Upper lobe of left lung (tissue), 4 donors: Measurements from ENCODE around the gene PARD3B.

Experiments
- CTCF ChIP-seq, 6 experiments: fragments of 450-650 bp in 4 of 6; fragments of 200-600 bp in 2 of 6; sonication (generic) in 2 of 6; IDR thresholded peaks; one replicate each; pipeline ENCODE4 v1.5.1; 2016 to 2019; ENCODE audit warnings: antibody characterized with exemption in 6 of 6
- POLR2AphosphoS5 ChIP-seq, 2 donors: sonication (generic); formaldehyde crosslinking; IDR thresholded peaks; one replicate each; pipeline ENCODE4 v1.5.1; 2017; ENCODE audit warnings: antibody characterized with exemption in 2 of 2

GRCh38 chr2:205656461-205656860 lies 1111.2 kb downstream of the PARD3B start:
- TF ChIP-seq CTCF (IDR thresholded peaks at IDR 0.05), result no peak
- no peak for TF ChIP-seq POLR2AphosphoS5 (IDR thresholded peaks at IDR 0.05)
